ENCODE data around the gene CCDC136.
A peak's percentile ranks its signal among the peaks of the same experiment; 100 is the strongest.

The CCDC136 gene

GRCh38 chr7:128801003-128801402, 9.2 kb downstream of the CCDC136 start:
- no peak for DNase-seq
- intact Hi-C loops (cut with DNase I) = no loop called here

GRCh38 chr7:128801667-128802418, 10.1 kb downstream of the CCDC136 start:
- intact Hi-C loops (cut with DNase I) = no loop called here

GRCh38 chr7:128804484-128804883, 12.7 kb downstream of the CCDC136 start:
- DNase-seq = no peak
- intact Hi-C loops (cut with DNase I) = no loop called here

More at GRCh38 chr7:128801667-128802418, 10.1 kb downstream of the CCDC136 start:
- DNase-seq = no peak

- no peak for DNase-seq
- intact Hi-C loops (cut with DNase I) = no loop called here
Observed at GRCh38 chr7:128805225-128805624, 13.5 kb downstream of the CCDC136 start.

GRCh38 chr7:128807191-128807590, 15.4 kb downstream of the CCDC136 start:
- intact Hi-C loops (cut with DNase I) = no loop called here
- no peak for DNase-seq

GRCh38 chr7:128809363-128809762, 17.6 kb downstream of the CCDC136 start:
- peak in 1 of 10 donors; percentile 48 for DNase-seq
- intact Hi-C loops (cut with DNase I) = no loop called here

GRCh38 chr7:128810473-128810872, 18.7 kb downstream of the CCDC136 start:
- intact Hi-C loops (cut with DNase I) = no loop called here
- DNase-seq = no peak

- DNase-seq = no peak
- intact Hi-C loops (cut with DNase I) = no loop called here
Observed at GRCh38 chr7:128810997-128811396, 19.2 kb downstream of the CCDC136 start.

GRCh38 chr7:128811631-128812430, 20.1 kb downstream of the CCDC136 start:
- intact Hi-C loops (cut with DNase I) = no loop called here
- no peak for DNase-seq

- intact Hi-C loops (cut with DNase I) = no loop called here
- no peak for DNase-seq
Observed at GRCh38 chr7:128812514-128813168, 20.9 kb downstream of the CCDC136 start.

- peak in 4 of 10 donors; percentile 66 to 95 (median 74) for DNase-seq
- intact Hi-C loops (cut with DNase I) = no loop called here
Observed at GRCh38 chr7:128814499-128814898, 22.7 kb downstream of the CCDC136 start.

- peak in 1 of 10 donors; percentile 46 for DNase-seq
- intact Hi-C loops (cut with DNase I) = no loop called here
Observed at GRCh38 chr7:128815289-128815942, 23.6 kb downstream of the CCDC136 start.

- no peak for DNase-seq
- intact Hi-C loops (cut with DNase I) = no loop called here
Observed at GRCh38 chr7:128818694-128819093, 26.9 kb downstream of the CCDC136 start.

GRCh38 chr7:128821724-128822123, 30.0 kb downstream of the CCDC136 start:
- DNase-seq = peak in 1 of 10 donors; percentile 53
- intact Hi-C loops (cut with DNase I) = no loop called here

- intact Hi-C loops (cut with DNase I) = no loop called here
- peak in 1 of 10 donors; percentile 24 for DNase-seq
Observed at GRCh38 chr7:128826512-128826911, 34.7 kb downstream of the CCDC136 start.

GRCh38 chr7:128826916-128827247, 35.1 kb downstream of the CCDC136 start:
- no peak for DNase-seq
- intact Hi-C loops (cut with DNase I) = no loop called here

- intact Hi-C loops (cut with DNase I) = no loop called here
- DNase-seq = peak in 2 of 10 donors; percentile 70 to 72
Observed at GRCh38 chr7:128827248-128827958, 35.6 kb downstream of the CCDC136 start.

- intact Hi-C loops (cut with DNase I) = no loop called here
- DNase-seq = peak in 2 of 10 donors; percentile 54 to 59
Observed at GRCh38 chr7:128827971-128828711, 36.4 kb downstream of the CCDC136 start.

GRCh38 chr7:128829391-128830166, 37.8 kb downstream of the CCDC136 start:
- intact Hi-C loops (cut with DNase I) = no loop called here
- peak in 3 of 10 donors; percentile 37 to 71 (median 65) for DNase-seq
